ENCODE data around the gene TREM1. TPM values are rescaled to one million over a fixed set of nuclear protein-coding genes. Genes with fewer than 3 reads are reported as not detected.

TREM1 gene
- total RNA-seq, 1 donor from 2014 or later, result 1.8 TPM

GRCh38 chr6:41239467-41240159, 46.9 kb downstream of the TREM1 start:
- DNase-seq (ENCODE audit: low read depth), result no peak
- TF ChIP-seq, protein P1, sequence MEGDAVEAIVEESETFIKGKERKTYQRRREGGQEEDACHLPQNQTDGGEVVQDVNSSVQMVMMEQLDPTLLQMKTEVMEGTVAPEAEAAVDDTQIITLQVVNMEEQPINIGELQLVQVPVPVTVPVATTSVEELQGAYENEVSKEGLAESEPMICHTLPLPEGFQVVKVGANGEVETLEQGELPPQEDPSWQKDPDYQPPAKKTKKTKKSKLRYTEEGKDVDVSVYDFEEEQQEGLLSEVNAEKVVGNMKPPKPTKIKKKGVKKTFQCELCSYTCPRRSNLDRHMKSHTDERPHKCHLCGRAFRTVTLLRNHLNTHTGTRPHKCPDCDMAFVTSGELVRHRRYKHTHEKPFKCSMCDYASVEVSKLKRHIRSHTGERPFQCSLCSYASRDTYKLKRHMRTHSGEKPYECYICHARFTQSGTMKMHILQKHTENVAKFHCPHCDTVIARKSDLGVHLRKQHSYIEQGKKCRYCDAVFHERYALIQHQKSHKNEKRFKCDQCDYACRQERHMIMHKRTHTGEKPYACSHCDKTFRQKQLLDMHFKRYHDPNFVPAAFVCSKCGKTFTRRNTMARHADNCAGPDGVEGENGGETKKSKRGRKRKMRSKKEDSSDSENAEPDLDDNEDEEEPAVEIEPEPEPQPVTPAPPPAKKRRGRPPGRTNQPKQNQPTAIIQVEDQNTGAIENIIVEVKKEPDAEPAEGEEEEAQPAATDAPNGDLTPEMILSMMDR (IDR thresholded peaks at IDR 0.05; ENCODE audit: insufficient read depth, low read length, severe bottlenecking), result no peak
- Histone ChIP-seq H3K27me3 (ENCODE audit: control insufficient read depth, insufficient read depth, low read length) (peaks cover 7% of the 10 kb centered on the region), H3K4me3 (ENCODE audit: low read depth, low read length) (no peak overlapping the region), H3K36me3 (ENCODE audit: control insufficient read depth, insufficient read depth, low read length) (no peaks in the 10 kb centered on the region)
- no peak for FAIRE-seq

GRCh38 chr6:41237128-41237527, 49.4 kb downstream of the TREM1 start:
- no peak overlapping the region for H3K4me3 ChIP-seq (ENCODE audit: low read depth, low read length)
- peaks cover 7% of the 10 kb centered on the region for H3K27me3 ChIP-seq (ENCODE audit: control insufficient read depth, insufficient read depth, low read length)
- TF ChIP-seq, protein P1 (IDR thresholded peaks at IDR 0.05; ENCODE audit: insufficient read depth, low read length, severe bottlenecking), result no peak
- FAIRE-seq, result no peak
- no peaks in the 10 kb centered on the region for H3K36me3 ChIP-seq (ENCODE audit: control insufficient read depth, insufficient read depth, low read length)
- DNase-seq (ENCODE audit: low read depth), result no peak

DNA sequence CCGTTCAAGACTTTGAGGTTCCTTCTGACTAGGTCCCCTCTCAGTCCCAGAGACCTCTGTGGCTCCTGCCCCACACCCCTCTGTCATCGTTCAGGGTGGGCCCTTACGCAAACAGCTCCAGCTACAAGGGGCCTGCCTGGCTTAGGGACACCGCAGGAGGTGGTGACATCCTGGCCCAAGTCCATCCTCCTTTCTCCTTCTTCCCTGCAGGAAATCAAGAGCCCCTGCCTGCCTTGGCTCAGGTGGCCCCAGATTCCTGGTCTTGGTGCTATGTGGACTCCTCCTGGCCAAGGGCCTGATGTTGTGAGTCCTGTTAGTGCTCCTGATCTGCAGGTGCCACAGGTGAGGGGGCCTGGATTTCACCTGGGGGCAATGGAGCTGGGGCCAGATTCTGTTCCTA, 50.2 kb downstream of the TREM1 start:
- peaks cover 7% of the 10 kb centered on the region for H3K27me3 ChIP-seq (ENCODE audit: control insufficient read depth, insufficient read depth, low read length)
- H3K36me3 ChIP-seq (ENCODE audit: control insufficient read depth, insufficient read depth, low read length), result no peaks in the 10 kb centered on the region
- TF ChIP-seq, protein P1 (IDR thresholded peaks at IDR 0.05; ENCODE audit: insufficient read depth, low read length, severe bottlenecking), result no peak
- DNase-seq (ENCODE audit: low read depth), result no peak
- no peak for FAIRE-seq
- H3K4me3 ChIP-seq (ENCODE audit: low read depth, low read length), result no peak overlapping the region

GRCh38 chr6:41232667-41233066, 53.8 kb downstream of the TREM1 start:
- no peak for FAIRE-seq
- DNase-seq (ENCODE audit: low read depth), result no peak

GRCh38 chr6:41231246-41231645, 55.2 kb downstream of the TREM1 start:
- TF ChIP-seq, protein P1 (IDR thresholded peaks at IDR 0.05; ENCODE audit: insufficient read depth, low read length, severe bottlenecking), result no peak
- Histone ChIP-seq H3K27me3 (ENCODE audit: control insufficient read depth, insufficient read depth, low read length) (peaks cover 1% of the 10 kb centered on the region), H3K36me3 (ENCODE audit: control insufficient read depth, insufficient read depth, low read length) (no peaks in the 10 kb centered on the region), H3K4me3 (ENCODE audit: low read depth, low read length) (no peak overlapping the region)
- no peak for FAIRE-seq
- DNase-seq (ENCODE audit: low read depth), result no peak

More at GRCh38 chr6:41232667-41233066, 53.8 kb downstream of the TREM1 start:
- Histone ChIP-seq H3K4me3 (ENCODE audit: low read depth, low read length) (no peak overlapping the region), H3K36me3 (ENCODE audit: control insufficient read depth, insufficient read depth, low read length) (no peaks in the 10 kb centered on the region), H3K27me3 (ENCODE audit: control insufficient read depth, insufficient read depth, low read length) (peaks cover 2% of the 10 kb centered on the region)
- TF ChIP-seq, protein P1 (IDR thresholded peaks at IDR 0.05; ENCODE audit: insufficient read depth, low read length, severe bottlenecking), result no peak

DNA sequence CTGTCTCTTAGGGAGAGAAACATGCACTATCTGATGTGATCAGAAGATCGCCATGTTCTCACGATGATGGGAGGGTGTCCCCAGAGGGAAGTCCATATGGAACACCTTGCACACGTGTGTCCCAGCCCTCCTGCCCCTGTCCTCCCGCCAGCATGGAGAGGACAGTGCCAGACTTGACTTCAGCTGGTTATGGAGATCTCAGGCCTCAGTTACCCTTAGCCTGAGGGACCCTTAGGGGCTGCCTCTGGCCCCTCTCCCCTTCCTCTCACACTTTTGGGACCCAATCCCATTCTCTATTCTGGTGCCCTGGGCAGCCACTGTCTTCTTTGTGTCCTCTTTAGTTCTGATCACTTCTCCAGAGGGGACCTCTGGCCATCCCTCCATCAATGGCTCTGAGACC, 56.8 kb downstream of the TREM1 start:
- DNase-seq (ENCODE audit: low read depth) (no peak), FAIRE-seq (no peak)
- Histone ChIP-seq H3K4me3 (ENCODE audit: low read depth, low read length) (no peak overlapping the region), H3K36me3 (ENCODE audit: control insufficient read depth, insufficient read depth, low read length) (no peaks in the 10 kb centered on the region), H3K27me3 (ENCODE audit: control insufficient read depth, insufficient read depth, low read length) (peaks cover 1% of the 10 kb centered on the region)
- TF ChIP-seq, protein P1 (IDR thresholded peaks at IDR 0.05; ENCODE audit: insufficient read depth, low read length, severe bottlenecking), result no peak

All from bronchial epithelial cell (primary cell).